ENCODE data around the gene EN2.
A peak's percentile ranks its signal among the peaks of the same experiment; 100 is the strongest.

The EN2 gene

DNA sequence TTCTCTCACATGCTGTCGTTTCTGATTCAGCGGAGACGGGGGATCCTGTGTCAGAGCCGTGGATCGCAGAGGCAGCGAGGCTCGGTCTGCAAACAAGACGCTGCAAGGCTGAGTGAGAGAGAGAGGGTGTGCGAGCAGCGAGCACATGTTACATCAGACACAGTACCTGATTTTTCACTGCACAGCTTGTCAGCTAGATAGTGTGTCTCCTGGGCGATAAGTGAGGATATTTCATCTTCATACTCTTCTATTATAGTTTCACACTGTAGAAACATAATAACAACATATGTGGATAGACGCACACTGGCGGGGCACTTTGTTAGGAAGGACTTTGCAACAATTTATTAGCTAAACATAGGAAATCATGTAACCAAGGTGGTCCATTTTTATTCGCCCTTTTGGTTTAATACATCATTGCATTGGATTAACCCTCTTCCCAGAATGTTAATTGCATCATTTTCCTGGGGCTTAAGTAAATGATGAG is 49.0 kb downstream of the EN2 start:
- Histone ChIP-seq H3K4me1 (ENCODE audit: low read length) (no peaks in the 10 kb centered on the region), H3K9ac (ENCODE audit: low read length) (no peak overlapping the region), H3K27ac (ENCODE audit: low read length) (no peak overlapping the region), H3K79me2 (ENCODE audit: low read length) (no peaks in the 10 kb centered on the region), H4K20me1 (ENCODE audit: insufficient read depth, low read length) (no peaks in the 10 kb centered on the region), H3K4me2 (ENCODE audit: low read length) (peak overlapping the region; percentile 46), H3K4me3 (ENCODE audit: low read length) (peak overlapping the region; percentile 44), H3K9me3 (ENCODE audit: insufficient read depth, low read length) (no peaks in the 10 kb centered on the region), H3K27me3 (ENCODE audit: low read depth, low read length) (peaks cover 61% of the 10 kb centered on the region), H2AFZ (ENCODE audit: low read depth, low read length) (no peak overlapping the region), H3K36me3 (replicated peaks; ENCODE audit: low read depth, low read length) (no peaks in the 10 kb centered on the region)
- TF ChIP-seq, protein P1, sequence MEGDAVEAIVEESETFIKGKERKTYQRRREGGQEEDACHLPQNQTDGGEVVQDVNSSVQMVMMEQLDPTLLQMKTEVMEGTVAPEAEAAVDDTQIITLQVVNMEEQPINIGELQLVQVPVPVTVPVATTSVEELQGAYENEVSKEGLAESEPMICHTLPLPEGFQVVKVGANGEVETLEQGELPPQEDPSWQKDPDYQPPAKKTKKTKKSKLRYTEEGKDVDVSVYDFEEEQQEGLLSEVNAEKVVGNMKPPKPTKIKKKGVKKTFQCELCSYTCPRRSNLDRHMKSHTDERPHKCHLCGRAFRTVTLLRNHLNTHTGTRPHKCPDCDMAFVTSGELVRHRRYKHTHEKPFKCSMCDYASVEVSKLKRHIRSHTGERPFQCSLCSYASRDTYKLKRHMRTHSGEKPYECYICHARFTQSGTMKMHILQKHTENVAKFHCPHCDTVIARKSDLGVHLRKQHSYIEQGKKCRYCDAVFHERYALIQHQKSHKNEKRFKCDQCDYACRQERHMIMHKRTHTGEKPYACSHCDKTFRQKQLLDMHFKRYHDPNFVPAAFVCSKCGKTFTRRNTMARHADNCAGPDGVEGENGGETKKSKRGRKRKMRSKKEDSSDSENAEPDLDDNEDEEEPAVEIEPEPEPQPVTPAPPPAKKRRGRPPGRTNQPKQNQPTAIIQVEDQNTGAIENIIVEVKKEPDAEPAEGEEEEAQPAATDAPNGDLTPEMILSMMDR (IDR thresholded peaks at IDR 0.05; ENCODE audit: low read depth, low read length): no peak
- TF ChIP-seq EZH2phosphoT487 (IDR thresholded peaks at IDR 0.05; ENCODE audit: low read depth): no peak

DNA sequence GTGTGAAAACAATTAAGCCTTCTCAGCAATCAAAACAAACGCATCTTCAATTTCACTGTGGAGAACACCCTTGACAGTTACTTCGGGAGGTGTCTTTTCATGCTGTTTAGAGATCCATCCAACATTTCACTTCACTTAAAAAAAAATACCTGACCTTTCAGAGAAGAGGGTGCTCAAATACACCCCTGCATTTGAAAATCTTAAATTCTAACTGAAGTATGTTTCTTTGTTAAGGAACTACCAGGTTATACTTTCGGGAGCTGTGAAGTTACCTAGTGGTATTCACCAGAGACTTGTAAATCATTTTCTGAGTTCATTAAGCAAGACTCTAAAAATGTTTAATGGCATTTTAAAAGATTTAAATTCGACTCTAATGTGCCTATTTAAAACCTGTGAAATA is 49.6 kb downstream of the EN2 start:
- no peak overlapping the region for H3K9ac ChIP-seq (ENCODE audit: low read length)
- no peak overlapping the region for H2AFZ ChIP-seq (ENCODE audit: low read depth, low read length)
- H4K20me1 ChIP-seq (ENCODE audit: insufficient read depth, low read length): no peaks in the 10 kb centered on the region
- no peak overlapping the region for H3K27ac ChIP-seq (ENCODE audit: low read length)
- TF ChIP-seq, protein P1 (IDR thresholded peaks at IDR 0.05; ENCODE audit: low read depth, low read length): no peak
- no peak for TF ChIP-seq EZH2phosphoT487 (IDR thresholded peaks at IDR 0.05; ENCODE audit: low read depth)
- no peaks in the 10 kb centered on the region for H3K9me3 ChIP-seq (ENCODE audit: insufficient read depth, low read length)
- H3K27me3 ChIP-seq (ENCODE audit: low read depth, low read length): peaks cover 63% of the 10 kb centered on the region
- no peak overlapping the region for H3K4me3 ChIP-seq (ENCODE audit: low read length)
- H3K36me3 ChIP-seq (replicated peaks; ENCODE audit: low read depth, low read length): no peaks in the 10 kb centered on the region
- H3K4me2 ChIP-seq (ENCODE audit: low read length): no peak overlapping the region
- no peaks in the 10 kb centered on the region for H3K4me1 ChIP-seq (ENCODE audit: low read length)
- no peaks in the 10 kb centered on the region for H3K79me2 ChIP-seq (ENCODE audit: low read length)

DNA sequence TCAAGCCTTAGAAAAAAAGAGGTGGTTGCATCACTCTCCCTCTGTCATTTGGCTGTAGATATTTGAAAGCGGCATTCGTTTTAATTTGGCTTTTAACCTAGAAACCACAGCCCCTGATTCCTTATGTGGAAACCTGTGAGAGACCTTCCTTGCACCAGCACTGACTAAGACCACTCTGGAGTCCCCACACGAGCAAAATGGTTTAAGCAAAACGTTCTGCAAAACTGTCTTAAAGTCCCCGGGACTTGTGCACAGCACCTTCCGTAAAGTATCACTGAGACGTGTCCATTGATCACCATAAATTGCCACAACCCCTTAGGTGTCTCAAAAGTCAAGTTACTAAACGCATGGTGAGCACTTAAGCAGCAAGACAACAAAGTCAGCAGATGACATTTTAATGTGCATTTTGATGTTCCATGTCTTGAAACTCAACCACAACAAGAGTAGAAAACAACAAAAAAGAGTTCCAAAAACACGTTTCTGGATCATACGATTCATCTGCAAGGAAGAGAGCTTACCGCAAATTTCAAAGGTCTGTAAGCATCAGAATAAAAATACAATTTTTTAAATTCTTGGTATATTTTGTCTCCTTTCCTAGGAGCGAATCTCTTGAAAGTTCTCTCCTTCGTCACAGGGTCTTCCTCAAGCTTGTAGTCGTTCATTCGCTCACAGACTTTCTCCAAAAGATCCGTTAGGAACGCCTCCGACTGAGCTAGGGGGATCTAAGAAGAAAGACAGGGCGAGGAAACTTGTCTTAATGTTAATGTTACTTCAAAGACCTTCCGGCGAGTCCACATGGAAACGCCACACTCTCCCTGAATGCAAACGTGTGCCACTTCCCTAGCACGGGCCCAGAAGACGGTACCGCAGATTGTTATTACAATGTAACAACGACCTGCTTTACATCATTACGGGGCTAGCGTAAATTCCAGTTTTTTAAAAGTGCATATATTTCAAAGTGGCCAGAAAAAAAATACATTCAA is 50.7 kb downstream of the EN2 start:
- Histone ChIP-seq H3K4me3 (ENCODE audit: low read length) (no peak overlapping the region), H4K20me1 (ENCODE audit: insufficient read depth, low read length) (no peaks in the 10 kb centered on the region), H3K27ac (ENCODE audit: low read length) (no peak overlapping the region), H3K4me2 (ENCODE audit: low read length) (no peak overlapping the region), H3K9me3 (ENCODE audit: insufficient read depth, low read length) (no peaks in the 10 kb centered on the region), H2AFZ (ENCODE audit: low read depth, low read length) (no peak overlapping the region), H3K4me1 (ENCODE audit: low read length) (no peaks in the 10 kb centered on the region), H3K27me3 (ENCODE audit: low read depth, low read length) (peaks cover 60% of the 10 kb centered on the region), H3K36me3 (replicated peaks; ENCODE audit: low read depth, low read length) (no peaks in the 10 kb centered on the region), H3K9ac (ENCODE audit: low read length) (no peak overlapping the region), H3K79me2 (ENCODE audit: low read length) (no peaks in the 10 kb centered on the region)
- no peak for TF ChIP-seq EZH2phosphoT487 (IDR thresholded peaks at IDR 0.05; ENCODE audit: low read depth)
- TF ChIP-seq, protein P1 (IDR thresholded peaks at IDR 0.05; ENCODE audit: low read depth, low read length): no peak

DNA sequence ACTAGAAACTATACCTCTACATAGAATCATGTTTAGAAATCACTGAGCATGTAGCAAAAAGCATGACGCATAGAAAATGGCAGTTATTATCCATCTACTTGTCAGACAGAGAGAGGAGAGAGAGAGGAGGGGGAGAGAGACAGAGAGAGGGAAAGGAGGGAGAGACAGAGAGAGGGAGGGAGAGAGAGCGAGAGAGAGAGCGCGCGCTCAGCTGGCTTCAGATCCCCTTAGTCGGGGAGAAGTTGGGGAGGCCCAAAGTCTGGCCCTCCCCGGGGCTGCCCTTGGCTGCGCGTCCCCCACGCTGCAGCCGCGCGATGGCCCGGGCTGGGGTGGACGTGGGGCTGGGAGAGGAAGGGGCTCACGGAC is 51.4 kb downstream of the EN2 start:
- H3K4me1 ChIP-seq (ENCODE audit: low read length): no peaks in the 10 kb centered on the region

More for the DNA sequence above, 51.4 kb downstream of the EN2 start:
- no peak overlapping the region for H3K9ac ChIP-seq (ENCODE audit: low read length)
- H3K79me2 ChIP-seq (ENCODE audit: low read length): no peaks in the 10 kb centered on the region
- no peak overlapping the region for H3K27ac ChIP-seq (ENCODE audit: low read length)
- H3K27me3 ChIP-seq (ENCODE audit: low read depth, low read length): peaks cover 59% of the 10 kb centered on the region
- no peak overlapping the region for H2AFZ ChIP-seq (ENCODE audit: low read depth, low read length)
- no peak overlapping the region for H3K4me2 ChIP-seq (ENCODE audit: low read length)
- no peak overlapping the region for H3K4me3 ChIP-seq (ENCODE audit: low read length)
- no peak for TF ChIP-seq EZH2phosphoT487 (IDR thresholded peaks at IDR 0.05; ENCODE audit: low read depth)
- TF ChIP-seq, protein P1 (IDR thresholded peaks at IDR 0.05; ENCODE audit: low read depth, low read length): no peak
- no peaks in the 10 kb centered on the region for H3K9me3 ChIP-seq (ENCODE audit: insufficient read depth, low read length)
- no peaks in the 10 kb centered on the region for H3K36me3 ChIP-seq (replicated peaks; ENCODE audit: low read depth, low read length)
- H4K20me1 ChIP-seq (ENCODE audit: insufficient read depth, low read length): no peaks in the 10 kb centered on the region
